AG08395 (cell line): ENCODE measurements around the gene LPP.

Experiments
- DNase-seq: peaks from one replicate; pipeline ENCODE4 v3.0.0; 2012; ENCODE audit warnings: mixed read lengths, low spot score

The LPP gene

DNA sequence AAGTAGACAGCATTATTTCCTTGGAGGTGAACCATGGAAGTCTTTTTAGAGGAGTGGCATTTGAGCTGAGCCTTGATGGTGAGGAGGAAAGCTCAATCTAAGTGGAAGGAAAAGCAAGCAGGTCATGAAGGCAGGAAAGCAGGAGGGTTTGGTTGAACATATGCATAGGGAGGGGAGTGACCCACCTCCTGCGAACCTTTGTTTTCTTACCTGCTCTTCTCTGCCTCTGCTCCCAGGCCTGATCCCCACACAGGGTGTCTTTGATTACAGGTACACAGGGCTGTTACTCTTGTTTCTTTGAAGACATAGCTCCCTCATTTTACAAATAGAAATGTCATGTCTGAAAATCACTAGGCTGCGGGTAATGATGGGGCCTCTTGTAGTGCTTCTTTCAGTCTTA lies 769.7 kb downstream of the LPP start:
- no peak for DNase-seq

DNA sequence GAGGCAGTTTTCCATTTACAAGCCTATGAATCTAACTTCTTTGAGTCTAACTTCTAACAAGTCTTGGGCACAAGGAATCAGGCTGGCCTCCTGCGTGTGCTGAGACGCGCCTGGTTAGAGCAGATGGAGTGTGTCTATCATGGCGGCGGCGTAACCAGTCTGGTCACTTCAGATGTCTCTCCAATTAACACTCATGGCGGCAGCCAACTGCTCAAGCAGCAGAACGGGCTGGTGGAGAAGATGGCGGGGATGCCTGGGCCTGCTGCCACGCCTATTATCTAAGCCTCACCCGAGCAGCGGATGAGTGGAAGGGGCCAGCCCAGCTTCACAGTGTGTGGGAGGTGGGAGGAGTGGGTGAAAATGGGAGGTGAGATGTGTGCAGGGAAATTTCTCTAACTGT lies 771.4 kb downstream of the LPP start:
- no peak for DNase-seq

GRCh38 chr3:188926111-188926510 lies 772.2 kb downstream of the LPP start:
- no peak for DNase-seq

DNA sequence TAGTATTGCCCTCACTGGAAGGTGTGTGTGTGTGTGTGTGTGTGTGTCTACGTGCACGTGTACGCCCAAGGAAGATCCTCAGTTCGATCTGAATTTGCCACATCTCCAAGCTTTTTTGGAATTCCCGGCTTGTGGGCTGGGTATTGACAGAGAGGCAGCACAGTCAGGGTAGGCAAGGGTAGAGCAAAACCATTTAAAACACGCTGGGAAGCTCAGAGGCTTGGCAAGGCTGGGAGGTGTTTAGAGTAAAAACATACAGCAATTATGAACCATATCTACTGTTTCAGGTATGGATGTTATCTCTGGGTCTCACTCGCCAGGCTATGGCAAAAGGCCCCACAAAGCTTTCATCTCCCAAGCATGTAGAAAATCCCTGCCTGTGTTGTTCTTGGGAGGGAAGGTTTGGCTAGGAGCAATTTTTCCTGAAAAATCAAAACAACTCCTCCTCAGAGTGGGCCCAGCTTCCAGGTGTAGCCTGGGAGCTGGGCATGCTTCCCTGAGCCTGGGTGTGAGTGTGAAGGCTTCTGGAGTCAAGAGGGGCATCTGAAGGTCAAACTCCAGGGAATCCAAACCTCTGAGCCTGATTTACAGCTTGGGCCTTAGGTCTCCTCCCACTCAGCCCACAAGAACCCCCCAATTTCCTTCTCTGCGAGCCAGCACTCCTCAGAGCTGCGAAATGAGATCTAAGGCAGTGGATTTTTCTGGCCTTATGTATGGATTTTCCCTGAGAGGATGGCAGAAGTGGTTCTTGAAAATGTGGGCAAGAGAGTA lies 773.0 kb downstream of the LPP start:
- no peak for DNase-seq

DNA sequence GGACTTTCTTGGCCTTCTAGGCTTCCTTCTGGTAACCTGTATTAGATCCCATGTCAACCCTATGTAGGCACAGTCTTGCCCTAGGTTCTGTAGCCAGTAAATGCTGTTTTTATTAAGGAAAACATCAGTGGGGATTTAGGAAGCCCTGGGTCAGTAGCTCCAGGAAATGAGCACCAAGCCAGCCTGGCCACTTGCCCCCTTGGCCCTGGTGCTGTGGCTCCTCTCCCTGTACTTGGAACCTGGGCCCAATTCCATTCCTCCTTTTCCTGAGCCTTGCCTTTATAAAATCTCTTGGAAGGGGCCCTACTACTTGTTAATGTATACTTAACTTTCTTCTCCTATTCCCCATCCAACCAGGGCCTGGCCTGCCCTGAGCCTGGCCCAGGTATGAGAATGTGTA lies 774.0 kb downstream of the LPP start:
- DNase-seq, result no peak

- no peak for DNase-seq
Observed at GRCh38 chr3:188929137-188929536, 775.2 kb downstream of the LPP start.

DNA sequence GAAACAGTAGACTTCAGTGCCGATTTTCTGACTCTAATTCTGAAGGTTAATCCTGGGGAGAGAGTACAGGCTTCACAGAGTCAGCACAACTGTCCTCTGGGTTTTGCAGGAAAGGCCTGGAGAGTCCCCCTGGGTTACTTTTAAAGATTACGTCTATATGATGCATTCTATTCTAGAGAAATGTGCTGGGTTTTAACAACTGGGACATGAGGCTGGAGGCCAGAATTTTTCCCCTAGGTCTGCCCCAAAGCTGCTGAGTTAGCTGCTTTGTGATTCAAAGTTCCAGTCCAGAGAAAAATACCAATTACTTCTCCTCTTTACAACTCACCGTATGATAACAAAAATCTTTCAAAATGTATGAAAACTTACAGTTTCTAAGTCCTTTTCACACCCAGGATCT lies 777.1 kb downstream of the LPP start:
- no peak for DNase-seq

DNA sequence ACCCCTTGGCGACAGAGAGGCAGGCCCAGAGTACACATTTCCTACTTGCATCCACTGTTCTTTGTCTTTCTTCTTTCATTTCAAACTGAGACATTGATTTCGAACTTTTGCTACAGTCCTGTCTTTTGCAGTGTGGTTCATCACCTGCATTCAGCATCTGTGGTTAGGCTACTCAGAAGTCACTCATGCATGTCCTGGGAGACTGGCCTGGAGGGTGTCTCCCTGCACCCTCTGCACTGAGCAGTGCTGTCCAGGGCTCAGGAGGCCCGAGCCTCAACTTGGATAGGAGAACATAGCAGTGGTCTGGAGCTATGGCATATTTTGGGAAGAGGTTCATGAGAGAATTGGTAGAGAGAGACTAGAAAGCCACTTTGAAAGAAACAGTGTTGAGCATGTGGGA lies 777.6 kb downstream of the LPP start:
- DNase-seq, result no peak

GRCh38 chr3:188934989-188935388 lies 781.0 kb downstream of the LPP start:
- no peak for DNase-seq

DNA sequence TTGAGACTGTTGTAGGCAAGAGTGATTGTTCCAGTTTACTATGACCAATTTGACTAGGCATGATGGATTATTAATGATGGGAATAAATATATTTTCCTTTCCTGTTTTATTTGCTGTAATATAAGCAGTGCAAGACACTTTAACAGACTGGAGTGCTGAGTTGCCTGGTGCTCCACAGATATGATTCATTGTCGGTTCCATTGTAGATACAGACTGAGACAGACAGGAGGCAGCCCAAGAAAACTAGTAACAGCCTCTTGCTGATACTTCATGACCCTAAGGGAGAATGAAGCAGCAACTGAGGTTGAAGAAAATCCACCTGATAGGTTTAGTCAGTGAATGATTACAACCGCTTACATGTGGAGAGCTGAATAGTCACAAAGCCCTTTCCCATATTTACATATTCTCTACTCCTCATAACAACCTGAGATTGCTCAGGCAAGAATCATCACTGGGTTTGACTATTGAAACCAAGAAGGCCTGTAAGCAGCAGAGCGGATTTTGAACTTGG lies 782.7 kb downstream of the LPP start:
- no peak for DNase-seq

DNA sequence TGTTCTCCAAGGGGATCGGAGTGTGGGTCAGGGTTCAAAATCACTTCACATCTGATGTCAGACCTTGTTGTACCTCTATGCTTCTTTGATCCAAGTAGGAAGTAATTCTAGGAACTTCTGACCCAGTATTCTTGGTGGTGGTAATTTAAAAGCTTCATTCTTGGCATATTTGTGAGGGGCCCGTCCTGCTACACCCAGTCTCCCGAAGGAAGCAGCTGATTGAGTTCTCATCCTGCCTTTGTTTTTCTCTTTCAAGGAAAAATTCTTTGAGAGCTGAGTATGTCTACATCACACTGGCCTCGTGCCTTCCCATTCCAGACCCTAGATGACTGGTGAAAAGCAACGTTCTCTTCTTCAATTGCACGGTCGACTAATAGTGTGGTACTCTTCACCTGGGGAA lies 783.4 kb downstream of the LPP start:
- no peak for DNase-seq

GRCh38 chr3:188938999-188939398 lies 785.0 kb downstream of the LPP start:
- no peak for DNase-seq

DNA sequence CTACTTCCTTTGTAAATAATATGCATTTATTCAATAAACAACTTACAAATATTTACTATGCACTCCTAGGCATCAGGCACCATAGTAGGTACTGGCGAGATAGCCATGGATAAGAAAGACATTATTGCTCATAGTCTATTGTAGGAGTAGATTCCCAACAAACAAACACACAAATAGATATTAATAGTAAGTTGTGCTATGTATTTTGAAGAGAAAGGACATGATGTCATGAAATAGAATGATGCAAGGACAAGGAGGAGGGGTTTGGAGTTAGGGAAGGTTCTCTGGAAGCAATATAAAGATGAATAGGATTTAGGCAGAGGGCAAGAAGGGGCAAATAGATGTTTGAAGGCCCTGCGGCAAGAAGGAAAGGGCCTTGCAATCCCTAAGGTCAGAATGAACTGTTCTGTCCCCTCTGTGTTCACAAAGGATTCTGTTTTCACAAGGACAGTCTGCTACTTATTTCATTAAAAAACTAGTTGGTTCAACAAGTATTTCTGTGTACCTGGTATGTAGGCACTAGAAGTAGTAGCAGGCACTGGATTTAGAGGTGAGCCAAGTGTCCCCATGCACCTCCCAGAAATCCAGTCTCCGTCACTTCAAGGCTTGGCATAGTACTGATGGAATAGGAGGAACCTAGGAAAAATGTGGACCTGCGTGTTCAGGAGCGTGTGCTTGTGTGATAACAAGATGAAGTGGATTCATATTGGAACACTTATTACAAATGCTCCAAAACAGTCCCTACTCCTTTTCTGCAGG lies 786.0 kb downstream of the LPP start:
- no peak for DNase-seq
